ENCODE measurements around the gene ADGRD1.
"Not testable (repeated sequence)": the region's sequence is repeated elsewhere in the genome, so short reads cannot be mapped to it uniquely, and the experiment has no call there.

ADGRD1 gene

DNA sequence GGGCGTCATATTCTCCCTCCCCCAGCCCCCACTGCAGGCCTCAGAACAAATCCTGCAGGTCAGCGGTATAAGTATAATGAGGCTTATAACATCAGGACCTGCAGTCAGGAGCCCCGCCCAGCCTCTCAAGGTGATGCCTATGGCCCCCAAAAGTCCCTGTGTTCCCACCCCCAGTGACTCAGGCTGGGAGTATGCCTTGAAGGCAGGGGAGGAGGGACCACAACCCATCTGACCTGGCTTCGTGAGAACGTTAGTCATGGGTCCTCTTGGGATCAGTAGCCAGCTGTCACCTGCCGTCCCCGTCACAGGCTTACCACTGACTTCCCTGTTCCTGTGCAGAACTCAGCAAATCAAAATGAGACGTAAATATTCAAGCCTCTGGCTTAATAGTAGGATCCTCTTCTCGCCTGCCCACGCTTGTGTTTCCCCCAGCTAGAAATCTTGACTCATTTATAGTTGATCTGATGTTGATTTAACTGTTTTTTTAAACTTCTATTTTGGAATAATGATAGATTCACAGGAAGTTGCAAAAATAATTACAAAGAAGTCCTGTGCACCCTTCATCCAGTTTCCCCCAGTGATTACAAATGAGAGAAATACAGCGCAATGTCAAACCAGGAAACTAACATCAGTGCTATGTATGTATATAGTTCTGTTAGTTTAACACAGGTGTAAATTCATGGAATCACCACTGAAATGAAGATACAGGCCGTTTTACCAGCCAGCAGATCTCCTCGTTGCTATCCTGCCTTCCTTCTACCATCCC lies 107.5 kb downstream of the ADGRD1 start:
- DNase-seq, result no peak

DNA sequence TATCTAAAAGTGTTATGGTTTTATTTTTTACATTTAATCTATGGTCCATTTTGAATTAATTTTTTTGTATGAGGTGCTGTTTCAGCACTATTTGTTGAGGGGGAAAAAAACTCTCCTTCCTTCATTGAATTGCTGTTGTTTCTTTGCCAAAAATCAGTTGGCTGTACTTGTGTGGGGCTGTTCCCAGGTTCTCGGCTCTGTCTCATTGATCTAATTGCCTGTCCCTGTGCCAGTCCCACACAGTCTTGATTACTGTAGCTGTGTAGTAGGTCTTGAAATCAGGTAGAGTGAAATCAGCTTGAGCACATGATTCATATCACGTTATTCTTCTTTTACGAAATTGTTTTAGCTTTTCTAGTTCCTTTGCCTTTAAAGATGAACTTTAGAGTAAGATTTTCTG lies 109.7 kb downstream of the ADGRD1 start:
- no peak for DNase-seq

DNA sequence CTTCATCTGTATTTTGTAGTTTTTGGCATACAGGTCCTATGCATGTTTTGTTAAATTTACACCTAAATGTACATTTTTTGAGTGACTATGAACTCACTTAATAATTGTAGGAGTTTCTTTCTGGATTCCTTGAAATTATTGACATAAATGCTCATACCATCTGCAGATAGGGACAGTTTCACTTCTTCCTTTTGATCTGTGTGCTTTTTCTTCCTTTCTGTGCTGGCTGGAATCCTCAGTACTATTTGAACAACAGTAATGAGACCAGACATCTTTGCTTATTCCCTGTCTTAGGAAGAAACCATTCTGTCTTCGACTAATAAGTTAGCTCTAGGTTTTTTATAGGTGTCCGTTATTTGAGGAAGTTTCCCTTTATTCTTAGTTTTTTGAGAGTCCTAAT lies 110.3 kb downstream of the ADGRD1 start:
- DNase-seq, result no peak

DNA sequence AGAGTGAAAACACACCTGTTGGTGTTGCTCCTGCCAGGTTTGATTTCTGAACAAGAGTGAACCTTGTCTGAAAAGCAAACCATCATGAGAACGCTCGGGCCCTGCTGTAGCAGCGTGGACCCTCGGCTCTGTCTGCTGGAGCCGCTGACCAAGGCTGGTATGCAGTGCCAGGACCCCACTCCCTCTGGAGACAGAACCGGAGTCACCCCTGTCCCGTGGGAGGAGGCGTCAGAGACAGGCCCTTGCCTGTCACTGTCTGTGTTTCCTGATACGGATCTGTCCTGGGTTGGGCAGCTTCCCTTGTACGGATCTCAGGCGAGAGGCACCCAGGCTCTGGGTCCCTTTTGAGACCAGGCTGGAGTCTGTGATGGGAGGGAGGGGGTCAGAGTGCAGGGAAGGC lies 111.6 kb downstream of the ADGRD1 start:
- no peak for DNase-seq

DNA sequence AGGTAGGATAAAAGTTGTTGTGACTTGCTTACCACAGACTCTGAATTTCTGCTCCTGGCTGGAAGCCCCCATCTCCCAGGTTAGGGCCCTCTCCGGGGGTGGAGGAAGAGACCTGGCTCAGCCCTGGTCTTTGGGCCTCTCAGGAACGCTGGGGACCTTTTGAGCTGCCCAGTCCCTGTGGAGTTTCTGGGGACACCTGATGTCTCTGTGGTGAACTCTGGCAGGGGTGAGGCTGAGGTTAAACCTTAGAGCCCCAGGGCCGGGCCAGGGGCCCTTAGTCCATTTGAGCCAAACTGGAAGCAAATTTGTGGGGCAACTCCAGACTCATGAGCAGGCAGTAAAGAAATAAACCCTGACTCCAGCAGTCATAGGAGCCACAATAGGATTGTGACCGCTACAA lies 112.1 kb downstream of the ADGRD1 start:
- DNase-seq, result no peak

DNA sequence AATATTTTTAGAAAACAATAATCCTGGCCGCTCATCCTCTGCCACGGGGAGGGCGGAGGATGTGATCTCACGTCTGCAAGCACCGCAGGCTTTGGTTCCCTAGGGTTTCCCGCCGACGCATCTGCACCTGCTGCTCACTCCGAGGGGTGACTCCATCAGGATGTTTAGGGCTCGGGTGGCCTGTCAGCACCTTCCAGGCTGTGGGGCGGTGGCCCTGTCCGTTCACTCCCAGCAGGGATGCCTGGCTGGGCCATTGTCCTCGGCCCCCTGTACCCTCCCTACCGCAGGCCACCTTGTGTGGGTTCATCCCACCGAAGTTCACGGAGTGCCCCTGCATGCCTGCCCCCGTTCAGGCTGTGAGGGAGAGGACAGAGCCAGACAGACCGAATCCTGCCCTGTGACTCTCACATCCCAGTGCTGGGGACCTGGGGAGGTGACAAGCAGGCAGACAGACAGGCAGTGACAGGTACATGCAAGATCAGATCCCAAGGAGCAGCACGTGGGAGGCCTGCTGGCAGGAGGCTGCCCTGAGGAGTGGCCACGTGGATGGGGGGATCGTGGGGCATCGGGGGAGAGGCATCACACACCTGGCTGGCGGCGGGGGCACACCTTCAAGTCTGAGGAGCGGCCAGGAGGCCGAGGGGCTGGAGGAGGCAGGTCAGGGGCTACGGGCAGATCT lies 112.6 kb downstream of the ADGRD1 start:
- no peak for DNase-seq

DNA sequence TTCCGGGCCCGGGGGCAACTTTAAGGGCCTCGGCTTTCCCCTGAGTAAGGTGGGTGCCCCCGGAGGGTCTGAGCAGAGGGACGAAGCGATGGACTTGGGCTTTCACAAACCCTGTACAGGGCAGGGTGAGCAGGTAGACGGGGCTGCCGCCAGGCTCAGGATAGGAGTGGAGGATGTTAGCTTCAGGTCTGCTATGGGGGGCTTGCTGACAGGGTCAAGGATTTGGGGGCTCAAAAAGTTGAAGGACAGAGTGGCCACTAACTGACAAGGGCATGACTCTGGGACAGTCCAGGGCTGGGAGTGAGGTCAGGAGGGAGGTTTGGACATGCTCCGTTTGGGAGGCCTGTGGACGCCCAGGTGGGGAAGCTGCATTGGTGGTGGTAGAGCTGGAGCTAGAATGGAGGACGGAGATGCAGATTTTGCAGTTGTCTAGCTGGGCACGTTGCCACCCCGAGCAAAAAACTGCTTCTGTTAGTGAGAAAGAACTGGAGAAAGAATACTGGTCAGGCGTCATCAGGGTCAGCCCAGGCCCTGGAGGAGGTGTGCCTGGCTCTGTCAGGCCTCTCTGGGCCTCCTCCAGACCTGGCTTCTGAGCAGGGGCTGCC lies 113.3 kb downstream of the ADGRD1 start:
- DNase-seq, result no peak

DNA sequence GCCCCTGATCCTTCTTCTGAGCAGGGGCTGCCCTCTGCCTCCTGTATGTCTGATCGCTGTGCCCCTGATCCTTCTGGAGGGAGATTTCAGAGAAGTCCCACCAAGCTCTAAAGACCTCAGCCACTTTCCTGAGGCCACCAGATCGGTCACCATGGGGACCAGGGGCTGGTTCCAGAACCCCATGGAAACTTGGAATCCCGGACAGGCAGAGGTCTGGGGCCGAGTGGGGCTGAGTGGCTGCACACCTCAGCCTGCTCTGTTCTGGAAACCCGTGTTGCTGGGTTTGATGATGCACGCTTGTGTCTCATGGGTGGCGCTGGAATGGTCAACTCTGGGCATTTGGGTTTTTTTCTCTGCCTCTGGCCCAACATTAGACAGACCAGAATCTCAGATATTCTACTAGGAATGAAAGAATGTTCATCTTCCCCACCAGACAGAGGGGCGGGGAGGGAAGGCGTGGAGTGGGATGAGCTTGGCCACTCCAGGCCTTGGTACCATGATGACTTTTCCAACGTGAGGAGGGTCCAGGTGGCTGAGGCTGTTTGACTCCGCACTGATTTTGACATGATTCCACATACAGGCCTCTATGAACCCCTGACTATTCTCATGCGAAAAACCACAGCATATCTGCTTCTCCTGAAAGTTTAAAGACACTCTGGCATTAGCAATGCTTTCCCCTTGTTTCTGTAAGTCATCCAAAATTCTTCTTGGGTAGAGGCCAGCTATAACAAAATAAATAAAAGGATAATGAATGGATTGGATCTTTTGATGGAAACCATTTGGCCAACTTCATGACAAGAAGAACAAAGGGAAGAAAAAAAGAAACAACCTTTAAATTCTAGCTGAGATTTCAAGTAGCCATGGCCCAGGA lies 114.5 kb downstream of the ADGRD1 start:
- DNase-seq, result no peak

DNA sequence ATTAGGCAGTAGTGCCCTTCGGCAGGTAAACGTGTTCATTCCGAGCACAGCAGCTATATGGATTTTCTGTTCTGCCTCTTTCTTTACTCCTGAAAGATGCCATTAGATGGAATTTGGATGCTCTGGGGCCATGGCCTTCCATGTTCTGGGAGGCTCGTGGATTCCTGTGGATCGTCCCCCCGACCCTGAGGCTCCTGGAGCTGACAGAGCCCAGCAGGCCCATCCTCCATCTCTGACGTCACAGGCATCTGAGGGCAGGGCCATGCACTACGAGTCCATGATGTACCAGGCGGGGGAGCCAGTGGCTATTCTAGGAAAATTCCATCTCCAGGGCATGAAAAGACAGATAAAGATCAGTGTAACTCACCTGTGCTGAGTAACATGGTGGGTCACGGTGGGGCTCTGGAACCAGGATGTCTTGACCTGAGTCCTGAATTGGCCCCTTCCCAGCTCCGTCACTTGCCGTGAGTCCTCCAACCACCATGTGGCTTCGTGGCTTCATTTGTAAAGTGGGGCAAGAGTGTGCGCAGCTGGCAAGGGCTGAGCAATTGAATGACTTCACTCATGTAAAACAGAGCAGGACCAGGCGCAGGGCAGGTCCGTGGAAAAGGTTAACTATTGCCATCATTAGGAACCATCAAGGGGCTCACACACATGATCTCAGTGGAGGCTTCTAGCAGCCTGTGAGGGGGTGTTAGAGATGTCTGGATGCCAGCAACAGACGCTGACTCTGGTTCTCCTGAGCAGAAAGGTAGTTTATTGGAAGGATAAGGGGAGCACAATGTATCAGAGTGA lies 115.4 kb downstream of the ADGRD1 start:
- DNase-seq, result not testable (repeated sequence)

DNA sequence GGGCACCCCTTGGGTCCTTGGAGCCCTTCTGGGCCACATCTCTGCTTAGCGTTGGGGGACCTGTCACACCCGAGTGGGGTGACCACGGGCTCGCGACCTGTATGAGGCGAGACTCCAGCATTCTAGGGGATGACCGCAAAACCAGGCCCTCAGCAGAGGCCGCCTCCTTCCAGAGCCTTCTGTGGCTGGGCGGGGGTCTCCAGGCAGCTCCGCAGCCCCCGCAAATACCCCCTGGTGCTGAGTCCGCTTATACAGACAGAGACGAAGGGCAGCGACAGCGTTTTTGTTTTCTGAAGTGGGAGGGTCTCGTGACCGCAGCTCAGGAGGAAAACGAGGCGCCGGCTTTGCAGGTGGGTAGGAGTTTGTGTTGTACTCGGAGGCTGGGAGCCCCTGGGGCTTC lies 116.4 kb downstream of the ADGRD1 start:
- not testable (repeated sequence) for DNase-seq

DNA sequence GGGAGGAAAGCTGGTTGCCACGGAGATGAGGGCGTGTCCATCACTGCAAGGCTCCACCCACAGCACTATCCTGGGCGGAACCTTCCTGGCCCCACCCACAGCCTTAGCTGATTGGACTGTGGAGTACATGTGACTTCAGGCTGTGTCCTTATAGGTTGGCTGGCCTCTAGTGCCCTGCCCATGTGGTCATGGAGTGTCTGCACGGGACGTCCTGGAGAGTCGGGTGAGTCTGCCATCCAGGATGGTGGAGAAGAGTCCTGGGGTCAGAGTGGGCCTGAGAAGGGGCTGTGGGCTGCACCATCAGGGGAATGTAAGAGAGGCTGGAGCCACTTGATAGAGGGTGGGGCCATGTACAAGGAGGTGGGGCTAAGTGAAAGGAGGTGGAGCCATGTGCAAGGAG lies 117.0 kb downstream of the ADGRD1 start:
- DNase-seq, result not testable (repeated sequence)

DNA sequence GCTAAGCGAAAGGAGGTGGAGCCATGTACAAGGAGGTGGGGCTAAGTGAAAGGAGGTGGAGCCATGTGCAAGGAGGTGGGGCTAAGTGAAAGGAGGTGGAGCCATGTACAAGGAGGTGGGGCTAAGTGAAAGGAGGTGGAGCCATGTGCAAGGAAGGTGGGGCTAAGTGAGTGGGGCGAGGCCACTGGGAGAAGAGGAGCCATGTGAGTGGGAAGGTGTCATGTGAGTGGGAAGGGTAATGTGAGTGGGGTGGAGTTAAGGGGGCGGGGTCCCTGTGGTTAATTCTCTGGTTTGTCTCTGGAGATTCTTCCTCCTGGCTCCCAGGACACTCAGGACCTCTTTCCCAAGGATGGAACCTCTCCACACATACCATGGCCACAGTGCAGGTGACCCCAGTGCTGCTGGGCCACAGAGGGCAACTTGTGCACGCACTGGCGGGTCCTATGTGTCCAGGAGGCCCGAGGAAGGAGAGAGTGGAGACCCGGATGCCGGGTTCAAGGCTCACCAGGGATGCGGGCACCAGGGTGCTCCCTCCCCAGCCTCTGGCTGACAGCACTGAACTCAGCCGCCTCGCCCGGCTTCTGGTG lies 117.6 kb downstream of the ADGRD1 start:
- DNase-seq, result not testable (repeated sequence)

DNA sequence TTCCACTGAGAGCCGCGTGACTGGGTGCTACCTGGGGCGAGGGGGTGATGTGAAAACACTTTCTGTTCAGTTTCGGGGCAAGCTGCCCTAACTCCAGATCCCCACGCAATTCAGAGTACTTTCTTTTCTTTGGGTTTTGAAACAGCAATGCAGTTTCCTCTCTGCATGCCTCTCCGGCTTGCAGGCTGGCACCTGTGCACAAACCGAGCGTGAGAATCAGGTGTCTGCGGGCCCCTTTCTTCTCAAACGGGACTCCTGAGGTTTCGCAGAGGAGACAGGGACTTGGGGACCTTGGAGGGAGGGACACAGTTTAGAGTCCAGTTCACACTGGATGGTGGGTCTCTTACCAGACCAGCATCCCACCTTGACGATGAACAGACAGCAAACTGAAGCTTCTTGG lies 118.2 kb downstream of the ADGRD1 start:
- DNase-seq, result not testable (repeated sequence)

DNA sequence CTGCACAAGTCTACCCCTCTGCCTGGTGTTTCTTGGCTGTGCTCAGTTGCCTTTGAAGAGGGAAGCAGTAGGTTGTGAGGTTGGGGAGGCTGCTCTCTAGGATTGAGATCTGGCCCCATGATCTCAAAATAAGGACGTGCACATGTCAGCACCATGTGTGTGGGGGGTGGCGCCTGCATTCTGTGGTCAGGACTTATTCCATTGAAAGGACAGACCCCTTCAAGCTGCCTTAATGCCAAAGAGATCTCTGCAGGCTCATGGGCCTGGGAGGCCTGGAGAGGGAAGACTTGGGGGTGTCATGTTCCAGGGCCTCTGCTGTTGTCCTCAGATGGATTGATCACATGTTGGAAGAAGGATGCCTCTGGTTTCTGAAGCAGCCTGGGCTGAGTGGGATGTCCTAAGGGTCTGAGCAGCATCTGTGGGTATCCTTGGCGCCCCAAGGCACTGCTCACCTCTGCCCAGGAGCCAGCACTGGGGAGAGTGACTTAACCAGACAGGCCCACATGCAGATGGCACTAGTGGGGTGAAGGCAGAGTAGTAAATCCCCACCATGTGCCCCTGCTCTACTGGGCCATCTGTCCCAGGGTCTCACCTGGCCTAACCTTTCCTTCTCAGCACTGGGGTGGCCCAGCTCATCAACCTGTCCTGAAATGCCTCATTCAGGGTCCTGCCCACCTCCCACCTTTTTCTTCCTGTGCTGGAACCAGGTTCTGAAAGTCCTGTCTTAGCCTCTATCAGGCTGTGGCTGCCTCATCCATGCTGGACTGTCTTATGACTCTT lies 118.9 kb downstream of the ADGRD1 start:
- DNase-seq, result no peak

DNA sequence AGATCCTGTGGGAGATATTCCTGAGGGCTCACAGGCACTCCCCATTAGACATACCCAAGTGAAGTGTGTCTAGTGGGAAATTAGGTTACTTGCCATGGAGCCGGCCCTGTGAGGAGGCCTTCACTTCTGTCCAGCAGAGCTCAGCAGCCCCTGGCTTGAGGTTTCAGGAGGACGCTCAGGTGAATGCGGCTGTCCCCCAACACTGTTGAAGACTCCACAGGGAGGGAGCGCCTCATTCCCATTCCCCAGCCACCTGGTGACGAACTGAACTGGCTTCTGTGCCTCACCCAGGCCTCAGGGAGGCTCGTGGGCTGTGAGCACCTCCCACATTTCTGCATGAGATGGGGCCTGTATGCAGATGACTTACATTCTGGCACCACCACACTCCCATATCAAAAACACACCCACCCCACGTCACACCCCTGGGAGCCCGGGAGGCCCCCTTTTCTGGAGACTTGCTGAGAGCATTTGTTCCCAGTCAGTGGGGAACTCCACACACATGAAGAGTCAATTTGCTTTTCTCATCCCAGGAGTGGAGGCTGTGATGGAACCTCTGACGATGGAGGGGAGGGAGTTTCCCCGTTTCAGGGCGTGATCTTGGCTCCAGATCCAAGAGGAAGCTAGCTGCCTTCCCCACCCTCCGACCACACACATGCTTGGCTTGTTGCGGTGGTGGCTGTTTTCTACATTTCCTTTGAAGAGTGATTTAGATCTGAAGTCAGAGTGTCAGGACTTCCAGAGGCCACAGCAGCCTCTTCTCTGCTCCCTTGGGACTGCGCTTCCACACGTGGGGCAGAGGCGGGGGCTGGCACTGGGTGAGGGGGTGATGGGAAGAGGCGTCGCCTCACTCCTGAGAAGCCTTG lies 120.7 kb downstream of the ADGRD1 start:
- DNase-seq, result no peak

DNA sequence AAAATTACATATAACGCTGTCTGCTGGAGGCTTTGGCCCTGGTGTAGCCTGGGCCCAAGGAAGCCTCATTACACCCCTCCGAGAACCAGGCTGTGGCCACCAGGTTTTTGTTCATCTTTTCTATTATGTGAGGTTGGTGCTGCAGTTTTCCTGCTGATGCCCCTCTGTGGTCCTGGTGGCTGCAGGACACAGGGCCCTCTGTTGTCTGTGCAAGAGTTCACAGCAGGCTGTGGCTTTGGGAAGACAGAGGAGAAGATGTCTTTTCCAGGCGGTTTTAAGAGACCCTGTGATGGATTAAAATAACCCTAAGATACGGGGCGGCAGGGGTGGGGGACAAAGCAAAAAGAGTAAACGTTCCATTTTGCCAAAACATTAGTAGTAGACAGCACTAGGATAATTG lies 121.5 kb downstream of the ADGRD1 start:
- DNase-seq, result no peak

DNA sequence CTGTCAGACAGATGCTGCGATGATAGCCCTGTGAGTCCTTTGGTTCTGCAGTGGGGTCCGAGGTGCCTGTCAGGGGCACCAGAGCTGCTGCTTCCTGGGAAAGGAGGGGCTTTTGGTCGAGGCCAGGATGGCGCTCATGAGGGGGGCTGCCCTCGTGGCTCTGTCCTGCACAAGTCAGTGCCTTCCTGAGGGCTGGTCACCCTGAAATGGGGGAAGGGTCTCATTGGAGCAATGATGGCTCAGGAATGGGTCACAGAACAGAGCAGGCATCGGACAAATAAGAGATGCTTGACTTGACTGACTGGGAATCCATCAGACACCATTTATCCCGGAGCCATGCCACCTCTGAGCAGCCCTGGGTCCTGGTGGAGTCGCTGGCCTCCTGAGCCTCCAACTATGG lies 121.9 kb downstream of the ADGRD1 start:
- DNase-seq, result no peak

DNA sequence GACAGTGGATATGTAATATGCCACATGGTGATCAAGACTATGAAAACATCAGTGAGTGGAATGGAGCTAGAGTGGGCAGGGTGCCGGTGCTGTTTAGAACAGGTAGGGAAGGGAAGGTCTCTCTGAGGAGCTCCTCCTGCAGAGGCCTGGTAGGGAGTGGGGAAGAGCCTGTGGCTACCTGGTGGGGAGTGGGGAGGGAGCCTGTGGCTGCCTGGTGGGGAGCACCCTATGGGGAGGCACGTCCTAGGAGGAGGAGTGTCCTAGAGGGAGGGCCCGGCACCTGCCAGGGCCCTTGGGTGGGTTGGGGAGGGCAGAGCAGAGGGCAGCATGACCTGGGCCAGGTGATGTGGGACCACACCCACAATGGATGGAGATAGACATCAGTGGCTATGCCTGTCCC lies 122.6 kb downstream of the ADGRD1 start:
- DNase-seq, result no peak

DNA sequence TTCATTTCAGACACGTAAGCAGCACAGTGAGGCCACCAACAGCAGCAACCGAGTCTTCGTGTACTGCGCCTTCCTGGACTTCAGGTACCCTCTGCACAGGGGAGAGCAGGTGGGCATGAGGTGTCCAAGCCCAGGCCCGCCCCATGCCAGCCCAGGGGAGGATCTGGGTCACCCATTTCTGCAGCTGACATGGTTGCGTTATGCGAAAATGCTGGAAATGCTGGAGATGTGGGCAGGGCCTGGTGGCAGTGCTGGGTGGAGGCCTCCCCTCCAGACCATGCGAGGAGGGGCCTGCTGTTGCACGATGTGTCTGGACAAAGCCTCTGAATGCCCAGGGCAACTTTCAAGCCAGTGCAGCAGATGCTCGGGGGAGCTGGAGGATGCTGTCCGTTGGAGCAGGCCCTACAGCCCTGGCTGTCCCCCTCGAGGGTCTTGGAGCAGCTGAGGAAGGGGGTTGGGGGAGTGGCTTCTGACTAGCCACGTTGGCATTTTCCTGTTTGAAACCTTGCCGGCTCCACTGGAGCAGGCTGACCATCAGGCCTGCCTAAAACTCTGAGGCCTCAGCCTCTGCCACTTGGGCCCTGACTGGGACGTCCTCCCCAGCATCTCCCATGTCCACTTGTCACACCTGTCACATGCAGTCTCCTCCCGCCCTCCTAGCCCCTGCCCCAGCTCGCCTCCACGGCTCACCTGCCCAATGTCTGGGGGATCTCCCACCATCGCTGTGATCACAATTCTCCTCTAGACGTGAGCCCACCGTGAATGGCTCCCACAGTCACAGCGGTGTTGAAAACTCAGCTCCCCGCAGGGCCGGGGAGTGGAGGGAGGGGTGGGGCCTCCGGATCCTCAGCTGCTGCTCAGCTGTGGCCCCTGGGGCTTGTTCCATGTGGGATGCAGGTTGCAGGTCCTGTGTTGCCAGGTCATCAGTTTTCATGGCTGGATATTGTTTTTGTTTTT lies 123.4 kb downstream of the ADGRD1 start:
- DNase-seq, result no peak

All from NCI-H187 treated with DMSO at 0.1 percent for 48 hours (cell line).